ENCODE results near the gene PPM1H. TPM values are rescaled to one million over a fixed set of nuclear protein-coding genes. Genes with fewer than 3 reads are reported as not detected.

The PPM1H gene
- total and polyA plus RNA-seq, 2 donors (not counting 1 experiment from before 2014, with no cell fraction given), result 0.01 TPM; not detected in 1

DNA sequence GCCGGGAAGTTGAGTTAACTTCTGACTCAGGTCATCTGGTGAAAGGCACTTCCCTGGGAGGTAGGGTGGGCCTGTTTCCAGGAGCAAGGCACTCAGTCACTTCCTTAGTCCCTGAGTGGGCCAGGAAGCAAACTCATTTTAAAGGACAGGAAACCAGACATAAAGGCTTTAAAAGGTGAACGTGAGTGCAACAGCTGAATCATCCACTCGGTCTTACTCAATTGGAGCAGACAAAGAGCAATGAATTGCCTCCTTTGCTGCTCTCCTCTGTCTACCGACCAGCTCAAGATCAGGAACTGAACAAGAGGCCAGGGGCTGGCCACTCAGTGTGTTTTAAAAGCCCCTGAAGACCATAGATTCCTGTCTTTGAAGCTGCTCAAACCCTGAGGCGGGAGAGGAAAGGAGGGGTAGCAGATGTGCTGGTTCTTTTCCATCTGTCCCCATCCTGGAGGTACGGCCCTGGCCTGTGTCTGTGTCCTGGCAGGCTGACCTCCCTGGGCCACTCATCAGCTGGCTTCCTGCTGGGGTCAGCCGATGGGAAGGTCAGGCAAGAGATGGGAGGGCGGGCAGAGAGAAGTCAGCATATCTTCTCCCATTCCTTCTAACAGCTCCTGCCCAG lies 148.9 kb downstream of the PPM1H start:
- Histone ChIP-seq H3K4me3 (ENCODE audit: control extremely low read depth in 1 of 5, extremely low read depth in 1 of 5, insufficient read depth in 1 of 5, low read depth in 2 of 5, low read length in 4 of 5) (no peak overlapping the region), H3K9me3 (ENCODE audit: control extremely low read depth in 1 of 3, control insufficient read depth in 2 of 3, insufficient read depth in 1 of 3, low read length in 2 of 3) (no peaks in the 10 kb centered on the region), H4K20me1 (ENCODE audit: control insufficient read depth, insufficient read depth, low read length, poor library complexity, severe bottlenecking) (no peaks in the 10 kb centered on the region), H3K9ac (ENCODE audit: low read length) (no peak overlapping the region), H3K36me3 (replicated peaks in 1 of 2; ENCODE audit: control extremely low read depth in 1 of 2, control insufficient read depth in 1 of 2, extremely low read depth in 1 of 2, insufficient read depth in 2 of 2, low read length in 1 of 2) (no peaks in the 10 kb centered on the region), H3K79me2 (ENCODE audit: control insufficient read depth, insufficient read depth, low read length) (no peaks in the 10 kb centered on the region), H3K4me1 (ENCODE audit: control insufficient read depth in 2 of 2, insufficient read depth in 2 of 2, low read length in 2 of 2) (no peaks in the 10 kb centered on the region), H3K27me3 (replicated peaks in 1 of 4; ENCODE audit: control extremely low read depth in 1 of 4, control insufficient read depth in 3 of 4, insufficient read depth in 4 of 4, low read length in 3 of 4) (no peaks in the 10 kb centered on the region), H3K4me2 (replicated peaks; ENCODE audit: low read depth, low read length, poor library complexity, severe bottlenecking) (no peak overlapping the region), H2AFZ (ENCODE audit: insufficient read depth, low read depth, low read length, poor library complexity, severe bottlenecking) (peak overlapping the region; percentile 11), H3K27ac (ENCODE audit: low read length in 2 of 2) (no peak overlapping the region)
- Mint-ChIP-seq H3K4me1 (no peaks in the 10 kb centered on the region), H3K4me3 (no peak overlapping the region), H3K27ac (no peak overlapping the region), H3K9me3 (ENCODE audit: insufficient read depth) (no peaks in the 10 kb centered on the region), H3K27me3 (no peaks in the 10 kb centered on the region)
- no peak for TF ChIP-seq EZH2 (IDR thresholded peaks at IDR 0.05; ENCODE audit: borderline replicate concordance, insufficient read depth, low read depth, low read length, poor library complexity, severe bottlenecking)
- intact Hi-C loops (cut with micrococcal nuclease), result no loop called here
- ChIA-PET CTCF (interaction anchor here (0.9 to 3.7 kb wide), 2 partner anchors 13 to 204 kb away, joined by 3 to 18 read pairs; no protein-coding TSS in a partner anchor), POLR2A (no interaction called here)
- ATAC-seq (ENCODE audit: low read depth), result no peak
- WGBS (ENCODE audit: insufficient coverage), result 58% methylated on average over 8 of the region's 8 CpGs
- DNase-seq, result no peak

DNA sequence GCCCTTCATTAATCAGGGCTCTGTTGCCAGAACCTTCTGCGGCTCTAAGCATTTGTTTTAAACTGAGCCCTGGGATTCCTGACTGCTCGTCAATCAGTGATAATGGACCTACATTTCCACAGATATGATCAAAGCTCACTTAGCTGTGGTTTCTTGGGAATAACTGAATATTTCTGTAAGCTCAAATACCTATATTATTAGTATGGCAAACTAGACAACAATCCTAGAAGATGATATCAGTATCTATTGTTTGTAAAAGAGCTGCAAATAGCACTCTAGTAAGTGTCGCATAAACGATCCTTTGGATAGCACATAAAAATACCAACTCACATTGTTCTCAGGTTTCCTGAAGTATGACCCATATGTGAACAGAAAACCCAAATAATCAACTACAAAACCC lies 150.4 kb downstream of the PPM1H start:
- WGBS (ENCODE audit: insufficient coverage), result no CpG with 5 or more reads among the region's 4 CpGs
- ChIA-PET CTCF (interaction anchor here (1.2 to 7.8 kb wide), 4 partner anchors 10 to 347 kb away, joined by 7 to 40 read pairs (median 14); no protein-coding TSS in a partner anchor), POLR2A (interaction anchor here (0.7 kb wide), 1 partner anchor 241 kb away, joined by 3 read pairs; no protein-coding TSS in a partner anchor)
- Histone ChIP-seq H3K4me3 (ENCODE audit: control extremely low read depth in 1 of 5, extremely low read depth in 1 of 5, insufficient read depth in 1 of 5, low read depth in 2 of 5, low read length in 4 of 5) (no peak overlapping the region), H3K36me3 (replicated peaks in 1 of 2; ENCODE audit: control extremely low read depth in 1 of 2, control insufficient read depth in 1 of 2, extremely low read depth in 1 of 2, insufficient read depth in 2 of 2, low read length in 1 of 2) (no peaks in the 10 kb centered on the region), H3K4me2 (replicated peaks; ENCODE audit: low read depth, low read length, poor library complexity, severe bottlenecking) (no peak overlapping the region), H2AFZ (ENCODE audit: insufficient read depth, low read depth, low read length, poor library complexity, severe bottlenecking) (no peak overlapping the region), H3K27ac (ENCODE audit: low read length in 2 of 2) (no peak overlapping the region), H3K27me3 (replicated peaks in 1 of 4; ENCODE audit: control extremely low read depth in 1 of 4, control insufficient read depth in 3 of 4, insufficient read depth in 4 of 4, low read length in 3 of 4) (no peaks in the 10 kb centered on the region), H3K4me1 (ENCODE audit: control insufficient read depth in 2 of 2, insufficient read depth in 2 of 2, low read length in 2 of 2) (no peaks in the 10 kb centered on the region), H3K79me2 (ENCODE audit: control insufficient read depth, insufficient read depth, low read length) (no peaks in the 10 kb centered on the region), H3K9ac (ENCODE audit: low read length) (no peak overlapping the region), H4K20me1 (ENCODE audit: control insufficient read depth, insufficient read depth, low read length, poor library complexity, severe bottlenecking) (no peaks in the 10 kb centered on the region), H3K9me3 (ENCODE audit: control extremely low read depth in 1 of 3, control insufficient read depth in 2 of 3, insufficient read depth in 1 of 3, low read length in 2 of 3) (no peaks in the 10 kb centered on the region)
- Mint-ChIP-seq H3K4me1 (no peaks in the 10 kb centered on the region), H3K9me3 (ENCODE audit: insufficient read depth) (no peaks in the 10 kb centered on the region), H3K27me3 (no peaks in the 10 kb centered on the region), H3K4me3 (no peak overlapping the region), H3K27ac (no peak overlapping the region)
- DNase-seq (no peak), ATAC-seq (ENCODE audit: low read depth) (no peak)
- no peak for TF ChIP-seq EZH2 (IDR thresholded peaks at IDR 0.05; ENCODE audit: borderline replicate concordance, insufficient read depth, low read depth, low read length, poor library complexity, severe bottlenecking)
- TF ChIP-seq, protein P1, sequence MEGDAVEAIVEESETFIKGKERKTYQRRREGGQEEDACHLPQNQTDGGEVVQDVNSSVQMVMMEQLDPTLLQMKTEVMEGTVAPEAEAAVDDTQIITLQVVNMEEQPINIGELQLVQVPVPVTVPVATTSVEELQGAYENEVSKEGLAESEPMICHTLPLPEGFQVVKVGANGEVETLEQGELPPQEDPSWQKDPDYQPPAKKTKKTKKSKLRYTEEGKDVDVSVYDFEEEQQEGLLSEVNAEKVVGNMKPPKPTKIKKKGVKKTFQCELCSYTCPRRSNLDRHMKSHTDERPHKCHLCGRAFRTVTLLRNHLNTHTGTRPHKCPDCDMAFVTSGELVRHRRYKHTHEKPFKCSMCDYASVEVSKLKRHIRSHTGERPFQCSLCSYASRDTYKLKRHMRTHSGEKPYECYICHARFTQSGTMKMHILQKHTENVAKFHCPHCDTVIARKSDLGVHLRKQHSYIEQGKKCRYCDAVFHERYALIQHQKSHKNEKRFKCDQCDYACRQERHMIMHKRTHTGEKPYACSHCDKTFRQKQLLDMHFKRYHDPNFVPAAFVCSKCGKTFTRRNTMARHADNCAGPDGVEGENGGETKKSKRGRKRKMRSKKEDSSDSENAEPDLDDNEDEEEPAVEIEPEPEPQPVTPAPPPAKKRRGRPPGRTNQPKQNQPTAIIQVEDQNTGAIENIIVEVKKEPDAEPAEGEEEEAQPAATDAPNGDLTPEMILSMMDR (IDR thresholded peaks at IDR 0.05), result no peak
- intact Hi-C loops (cut with micrococcal nuclease), result no loop called here

All from B cell (primary cell).